Activated CD4-positive, alpha-beta memory T cell treated with anti-CD3 and anti-CD28 coated beads for 36 hours (primary cell): ENCODE measurements around the gene TCERG1L. TPM values are rescaled to one million over a fixed set of nuclear protein-coding genes. Genes with fewer than 3 reads are reported as not detected.

Source experiments
- CTCF ChIA-PET: fragments of 350-600 bp; sonication (Branson Sonifier 250); formaldehyde crosslinking; loops from one replicate; lab custom pipeline; 2021; ENCODE audit warnings: antibody characterized with exemption, inconsistent platforms; lab: Charles Lee
- POLR2A ChIA-PET: fragments of 350-600 bp; sonication (Branson Sonifier 250); formaldehyde crosslinking; loops from one replicate; lab custom pipeline; 2021; ENCODE audit warnings: antibody characterized with exemption; lab: Charles Lee
- DNase-seq: peaks from one replicate; pipeline ENCODE4 v3.0.0-alpha.2; 2020
- H3K27ac Mint-ChIP-seq: one replicate; pipeline ENCODE4 v1.8.0; 2021; ENCODE audit warnings: mixed read lengths
- H3K27me3 Mint-ChIP-seq: one replicate; pipeline ENCODE4 v1.8.0; 2021; ENCODE audit warnings: mixed read lengths
- H3K36me3 Mint-ChIP-seq: one replicate; pipeline ENCODE4 v1.8.0; 2021; ENCODE audit warnings: mixed read lengths
- H3K4me1 Mint-ChIP-seq: one replicate; pipeline ENCODE4 v1.8.0; 2021; ENCODE audit warnings: low read depth, mixed read lengths
- H3K4me3 Mint-ChIP-seq: one replicate; pipeline ENCODE4 v1.8.0; 2021; ENCODE audit warnings: mild to moderate bottlenecking, mixed read lengths
- H3K9me3 Mint-ChIP-seq: one replicate; pipeline ENCODE4 v1.8.0; 2021; ENCODE audit warnings: mixed read lengths
- intact Hi-C: fragments of 100-400 bp; cut with micrococcal nuclease; formaldehyde crosslinking; loops from one replicate; pipeline ENCODE4 v1.15.1; 2023
- total RNA-seq, 2 experiments: library from RNA; stranded (reverse); gene quantifications; one replicate each; pipeline ENCODE4 v1.2.3, GENCODE V29; 2021

The TCERG1L gene
- total RNA-seq, 2 experiments from 2014 or later = not detected

GRCh38 chr10:131212763-131213325 lies 98.7 kb downstream of the TCERG1L start:
- Mint-ChIP-seq H3K4me1 (no peaks in the 10 kb centered on the region), H3K27me3 (no peaks in the 10 kb centered on the region), H3K36me3 (no peaks in the 10 kb centered on the region), H3K4me3 (no peak overlapping the region), H3K9me3 (no peaks in the 10 kb centered on the region), H3K27ac (no peak overlapping the region)
- no peak for DNase-seq
- CTCF ChIA-PET = no interaction called here
- POLR2A ChIA-PET = no interaction called here
- intact Hi-C loops = no loop called here

- Mint-ChIP-seq H3K9me3 (no peaks in the 10 kb centered on the region), H3K36me3 (no peaks in the 10 kb centered on the region), H3K4me1 (no peaks in the 10 kb centered on the region), H3K27me3 (no peaks in the 10 kb centered on the region), H3K27ac (no peak overlapping the region), H3K4me3 (no peak overlapping the region)
- ChIA-PET POLR2A (interaction anchor here (0.6 kb wide), 1 partner anchor 315 kb away, joined by 4 read pairs; no protein-coding TSS in a partner anchor), CTCF (no interaction called here)
- intact Hi-C loops = no loop called here
- DNase-seq = no peak
These were observed 99.4 kb downstream of the TCERG1L start for GRCh38 chr10:131211965-131212619.

GRCh38 chr10:131211559-131211958 lies 100.0 kb downstream of the TCERG1L start:
- ChIA-PET POLR2A (no interaction called here), CTCF (no interaction called here)
- Mint-ChIP-seq H3K9me3 (no peaks in the 10 kb centered on the region), H3K27me3 (no peaks in the 10 kb centered on the region), H3K4me3 (no peak overlapping the region), H3K4me1 (no peaks in the 10 kb centered on the region), H3K36me3 (no peaks in the 10 kb centered on the region), H3K27ac (no peak overlapping the region)
- intact Hi-C loops = no loop called here
- DNase-seq = no peak

- Mint-ChIP-seq H3K36me3 (no peaks in the 10 kb centered on the region), H3K4me1 (no peaks in the 10 kb centered on the region), H3K9me3 (no peaks in the 10 kb centered on the region), H3K27me3 (no peaks in the 10 kb centered on the region), H3K4me3 (no peak overlapping the region), H3K27ac (no peak overlapping the region)
- ChIA-PET POLR2A (no interaction called here), CTCF (no interaction called here)
- DNase-seq = no peak
- intact Hi-C loops = no loop called here
These were observed 100.4 kb downstream of the TCERG1L start for GRCh38 chr10:131211146-131211545.

GRCh38 chr10:131210181-131210580 lies 101.3 kb downstream of the TCERG1L start:
- no peaks in the 10 kb centered on the region for H3K4me1 Mint-ChIP-seq
- DNase-seq = no peak
- ChIA-PET POLR2A (no interaction called here), CTCF (interaction anchor here (0.5 kb wide), 1 partner anchor 12 kb away, joined by 3 read pairs; no protein-coding TSS in a partner anchor)
- no peak overlapping the region for H3K27ac Mint-ChIP-seq
- no peaks in the 10 kb centered on the region for H3K27me3 Mint-ChIP-seq
- no peaks in the 10 kb centered on the region for H3K36me3 Mint-ChIP-seq
- no peak overlapping the region for H3K4me3 Mint-ChIP-seq
- no peaks in the 10 kb centered on the region for H3K9me3 Mint-ChIP-seq
- intact Hi-C loops = no loop called here

GRCh38 chr10:131207584-131208532 lies 103.7 kb downstream of the TCERG1L start:
- Mint-ChIP-seq H3K27ac (no peak overlapping the region), H3K36me3 (no peaks in the 10 kb centered on the region), H3K9me3 (no peaks in the 10 kb centered on the region), H3K4me3 (no peak overlapping the region), H3K4me1 (no peaks in the 10 kb centered on the region), H3K27me3 (no peaks in the 10 kb centered on the region)
- no peak for DNase-seq
- intact Hi-C loops = no loop called here
- POLR2A ChIA-PET = no interaction called here
- CTCF ChIA-PET = no interaction called here

- Mint-ChIP-seq H3K4me1 (no peaks in the 10 kb centered on the region), H3K27me3 (no peaks in the 10 kb centered on the region), H3K4me3 (no peak overlapping the region), H3K36me3 (no peaks in the 10 kb centered on the region), H3K27ac (no peak overlapping the region), H3K9me3 (no peaks in the 10 kb centered on the region)
- CTCF ChIA-PET = no interaction called here
- POLR2A ChIA-PET = no interaction called here
- intact Hi-C loops = no loop called here
- DNase-seq = no peak
These were observed 104.3 kb downstream of the TCERG1L start for GRCh38 chr10:131207176-131207575.

- no peak overlapping the region for H3K4me3 Mint-ChIP-seq
- H3K27me3 Mint-ChIP-seq = no peaks in the 10 kb centered on the region
- ChIA-PET CTCF (no interaction called here), POLR2A (interaction anchor here (0.6 kb wide), 1 partner anchor 9 kb away, joined by 4 read pairs; no protein-coding TSS in a partner anchor)
- no peaks in the 10 kb centered on the region for H3K9me3 Mint-ChIP-seq
- no peak overlapping the region for H3K27ac Mint-ChIP-seq
- H3K36me3 Mint-ChIP-seq = no peaks in the 10 kb centered on the region
- no peaks in the 10 kb centered on the region for H3K4me1 Mint-ChIP-seq
- DNase-seq = no peak
- intact Hi-C loops = no loop called here
These were observed 105.2 kb downstream of the TCERG1L start for GRCh38 chr10:131206111-131206995.

GRCh38 chr10:131205556-131205955 lies 106.0 kb downstream of the TCERG1L start:
- no peak for DNase-seq
- H3K27ac Mint-ChIP-seq = no peak overlapping the region
- no peaks in the 10 kb centered on the region for H3K9me3 Mint-ChIP-seq
- intact Hi-C loops = no loop called here
- no peaks in the 10 kb centered on the region for H3K27me3 Mint-ChIP-seq
- no peaks in the 10 kb centered on the region for H3K36me3 Mint-ChIP-seq
- no peak overlapping the region for H3K4me3 Mint-ChIP-seq
- H3K4me1 Mint-ChIP-seq = no peaks in the 10 kb centered on the region
- CTCF ChIA-PET = no interaction called here
- POLR2A ChIA-PET = interaction anchor here (0.6 kb wide), 1 partner anchor 8 kb away, joined by 4 read pairs; no protein-coding TSS in a partner anchor

- ChIA-PET POLR2A (no interaction called here), CTCF (no interaction called here)
- Mint-ChIP-seq H3K27me3 (peaks cover 2% of the 10 kb centered on the region), H3K4me1 (no peaks in the 10 kb centered on the region), H3K27ac (no peak overlapping the region), H3K36me3 (no peaks in the 10 kb centered on the region), H3K9me3 (no peaks in the 10 kb centered on the region), H3K4me3 (no peak overlapping the region)
- DNase-seq = no peak
- intact Hi-C loops = no loop called here
These were observed 106.9 kb downstream of the TCERG1L start for GRCh38 chr10:131204406-131205152.
